Measurements from ENCODE around the gene AGR3. TPM values are rescaled to one million over a fixed set of nuclear protein-coding genes. Genes with fewer than 3 reads are reported as not detected.

The AGR3 gene
- total and polyA plus RNA-seq, 4 donors = not detected

- Histone ChIP-seq H3K27me3 (ENCODE audit: control insufficient read depth in 4 of 4, insufficient read depth in 4 of 4, low read length in 3 of 4) (no peaks in the 10 kb centered on the region), H3K9ac (ENCODE audit: low read depth in 1 of 2, low read length in 2 of 2) (no peak overlapping the region), H3K27ac (ENCODE audit: low read depth in 1 of 2, low read length in 2 of 2) (no peak overlapping the region), H3K4me1 (ENCODE audit: control insufficient read depth in 4 of 4, insufficient read depth in 4 of 4, low read length in 3 of 4) (no peaks in the 10 kb centered on the region), H3K36me3 (ENCODE audit: control insufficient read depth in 4 of 4, insufficient read depth in 3 of 4, low read depth in 1 of 4, low read length in 3 of 4) (no peaks in the 10 kb centered on the region), H3K4me3 (ENCODE audit: low read depth in 1 of 3, low read length in 3 of 3) (no peak overlapping the region), H3K9me3 (ENCODE audit: control insufficient read depth in 4 of 4, low read length in 3 of 4) (no peaks in the 10 kb centered on the region)
- DNase-seq (ENCODE audit: low spot score) = no peak
- WGBS = 54% methylated on average over 5 of the region's 5 CpGs
- TF ChIP-seq SP1 (IDR thresholded peaks at IDR 0.05) (no peak), ZBTB33 (IDR thresholded peaks at IDR 0.05) (no peak)
Measured at GRCh38 chr7:16810573-16810972, 71.2 kb downstream of the AGR3 start.

- Histone ChIP-seq H3K9ac (ENCODE audit: low read depth in 1 of 2, low read length in 2 of 2) (no peak overlapping the region), H3K9me3 (ENCODE audit: control insufficient read depth in 4 of 4, low read length in 3 of 4) (no peaks in the 10 kb centered on the region), H3K36me3 (ENCODE audit: control insufficient read depth in 4 of 4, insufficient read depth in 3 of 4, low read depth in 1 of 4, low read length in 3 of 4) (no peaks in the 10 kb centered on the region), H3K4me1 (ENCODE audit: control insufficient read depth in 4 of 4, insufficient read depth in 4 of 4, low read length in 3 of 4) (no peaks in the 10 kb centered on the region), H3K4me3 (ENCODE audit: low read depth in 1 of 3, low read length in 3 of 3) (no peak overlapping the region), H3K27ac (ENCODE audit: low read depth in 1 of 2, low read length in 2 of 2) (no peak overlapping the region), H3K27me3 (ENCODE audit: control insufficient read depth in 4 of 4, insufficient read depth in 4 of 4, low read length in 3 of 4) (no peaks in the 10 kb centered on the region)
- WGBS = 49% methylated on average over 2 of the region's 2 CpGs
- no peak for TF ChIP-seq FOXA2 (IDR thresholded peaks at IDR 0.05)
- no peak for DNase-seq (ENCODE audit: low spot score)
Measured at GRCh38 chr7:16810112-16810511, 71.7 kb downstream of the AGR3 start.

Small RNAs within 50 kb of the gene (small RNA-seq; reads per million reads assigned to genes)
- not detected for gene AC098592.2

Other genes starting within 250 kb of the AGR3 start
- gene ANKMY2, start 236.2 kb downstream of the AGR3 start, total RNA-seq = 10 to 100 TPM in 1 of 2 donors, 1 to 10 TPM in 1; 6.9 to 11.4 TPM
- 1 to 10 TPM; 2.7 to 4.0 TPM for gene ANKMY2, start 236.2 kb downstream of the AGR3 start, polyA plus RNA-seq
- gene BZW2, start 235.8 kb downstream of the AGR3 start, total RNA-seq = 10 to 100 TPM; 13.0 to 18.6 TPM
- gene BZW2, start 235.8 kb downstream of the AGR3 start, polyA plus RNA-seq = 10 to 100 TPM; 10.9 to 13.2 TPM
- 10 to 100 TPM; 11.0 to 20.6 TPM for gene TSPAN13, start 128.2 kb downstream of the AGR3 start, total RNA-seq
- gene TSPAN13, start 128.2 kb downstream of the AGR3 start, polyA plus RNA-seq = 10 to 100 TPM in 1 of 2 donors, 1 to 10 TPM in 1; 8.9 to 24.4 TPM
- gene AGR2, start 77.0 kb downstream of the AGR3 start, total RNA-seq = under 1 TPM in 1 of 2 donors, not detected in 1; 0.37 TPM
- under 1 TPM in 1 of 2 donors, not detected in 1; 0.45 TPM for gene AGR2, start 77.0 kb downstream of the AGR3 start, polyA plus RNA-seq